Ovary (tissue), 9 donors: ENCODE measurements around the gene ESD. TPM values are rescaled to one million over a fixed set of nuclear protein-coding genes. Genes with fewer than 3 reads are reported as not detected.

ENCODE experiments used
- DNase-seq, 5 donors: peaks; one replicate each; pipeline ENCODE4 v3.0.0-alpha.2; 2019 to 2020
- H3K27ac ChIP-seq, 2 donors: fragments of 200-600 bp; one replicate each; pipeline versions ENCODE4 v1.5.1 to v1.8.0; 2019 to 2022
- H3K27me3 ChIP-seq: fragments of 200-600 bp; one replicate; pipeline ENCODE4 v1.8.0; 2022
- H3K36me3 ChIP-seq: fragments of 200-600 bp; sonication (generic); one replicate; pipeline ENCODE4 v1.5.1; 2019
- H3K4me1 ChIP-seq: one replicate; pipeline ENCODE4 v1.8.1; 2013; ENCODE audit warnings: mild to moderate bottlenecking, moderate library complexity; ENCODE audit not compliant: insufficient read depth
- H3K4me3 ChIP-seq: fragments of 200-600 bp; sonication (generic); one replicate; pipeline ENCODE4 v1.5.1; 2017
- H3K9me3 ChIP-seq, 2 donors: fragments of 200-600 bp in 1 of 2; sonication (generic) in 1 of 2; one replicate each; pipeline versions ENCODE4 v1.5.1 to v1.8.1; 2013 to 2019; ENCODE audit warnings: mild to moderate bottlenecking in 1 of 2, moderate library complexity in 1 of 2
- EP300 ChIP-seq: sonication (generic); formaldehyde crosslinking; IDR thresholded peaks from one replicate; pipeline ENCODE4 v1.6.1; 2017; ENCODE audit warnings: antibody characterized with exemption
- POLR2A ChIP-seq: fragments of 450-650 bp; IDR thresholded peaks from one replicate; pipeline ENCODE4 v1.6.1; 2017; ENCODE audit warnings: antibody characterized with exemption, mild to moderate bottlenecking, moderate library complexity
- WGBS, 3 donors: extraction: QIAGEN DNeasy Blood & Tissue Kit in 1 of 3; methylation state at CpG; one replicate each; pipeline versions ENCODE4 v1.1.5 to v1.1.7; 2013 to 2017; 5-methylcytosine and 5-hydroxymethylcytosine counted together
- intact Hi-C, 4 donors: fragments of 100-400 bp; cut with DNase I; formaldehyde crosslinking; loops; one replicate each; pipeline versions ENCODE4 v1.11.0 to v1.15.1; 2022 to 2023
- polyA plus RNA-seq, 2 donors: library from polyadenylated mRNA; stranded (reverse); fragments of 200-250 nt in 1 of 2; fragments of 350-450 nt in 1 of 2; fragmentation: Illumina TruSeq in 1 of 2; extraction: RNeasy Lipid Tissue Mini Kit (QIAGEN cat#74804) in 1 of 2; gene quantifications; one replicate each; pipeline ENCODE4 v1.2.3, GENCODE V29; 2013 to 2014
- total RNA-seq, 7 donors: library from RNA; depleted of rRNA in 2 of 7; stranded (reverse); fragments of >200 nt in 2 of 7; fragmentation: NEBNext Ultra II Directional in 3 of 7; extraction: Animal tissue kit (Norgen Biotek cat#: 25700) in 3 of 7; gene quantifications; one replicate each; pipeline versions ENCODE4 v1.1.0 to v1.2.4, GENCODE V29; 2016 to 2023
- TF ChIP-seq, protein P1 (sequence below), 3 donors: fragments of 450-650 bp in 2 of 3; fragments of 200-600 bp in 1 of 3; IDR thresholded peaks; one replicate each; pipeline versions ENCODE4 v1.5.1 to v1.8.0; 2016 to 2022; ENCODE audit warnings: antibody characterized with exemption in 3 of 3, mild to moderate bottlenecking in 1 of 3
- donor health status: DM: no; HTN: no; CAD: no; lungs with moderate emphysema.
- donor health status: DM: no; HTN: no; CAD: no.
- donor health status: Bipolar disorder and iron deficiency.
- donor health status: DM: yes; HTN: yes; CAD: no.
- donor health status: DM: no; HTN: no; CAD: no.
- donor health status: DM: yes; HTN: yes; CAD: no.

Gene ESD
- total and polyA plus RNA-seq, 9 donors = 104 to 281 (median 115) TPM

DNA sequence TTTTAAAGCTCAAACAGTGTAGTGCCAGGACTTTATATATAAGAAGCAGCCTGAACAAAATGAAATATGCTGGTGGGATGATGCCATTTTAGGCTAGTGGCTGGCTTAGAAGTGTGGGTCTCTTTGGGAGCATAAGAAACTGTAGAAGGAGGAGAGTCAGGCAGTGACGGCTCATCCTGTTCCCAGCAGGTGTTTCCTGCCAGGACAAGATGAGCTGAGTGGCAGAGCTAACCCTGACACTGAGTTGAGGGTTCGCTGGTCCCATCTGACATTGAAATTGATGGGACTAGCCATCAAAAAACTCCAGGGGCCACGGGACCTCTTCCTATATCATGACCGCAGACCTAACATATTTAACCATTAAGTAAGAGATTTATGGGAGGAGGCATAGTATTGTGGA is 51.3 kb downstream of the ESD start:
- H3K36me3 ChIP-seq = no peaks in the 10 kb centered on the region
- H3K4me3 ChIP-seq = no peak overlapping the region
- intact Hi-C loops = no loop called here
- H3K4me1 ChIP-seq = no peaks in the 10 kb centered on the region
- H3K27me3 ChIP-seq = no peaks in the 10 kb centered on the region
- TF ChIP-seq POLR2A (no peak), EP300 (no peak)
- TF ChIP-seq, protein P1, sequence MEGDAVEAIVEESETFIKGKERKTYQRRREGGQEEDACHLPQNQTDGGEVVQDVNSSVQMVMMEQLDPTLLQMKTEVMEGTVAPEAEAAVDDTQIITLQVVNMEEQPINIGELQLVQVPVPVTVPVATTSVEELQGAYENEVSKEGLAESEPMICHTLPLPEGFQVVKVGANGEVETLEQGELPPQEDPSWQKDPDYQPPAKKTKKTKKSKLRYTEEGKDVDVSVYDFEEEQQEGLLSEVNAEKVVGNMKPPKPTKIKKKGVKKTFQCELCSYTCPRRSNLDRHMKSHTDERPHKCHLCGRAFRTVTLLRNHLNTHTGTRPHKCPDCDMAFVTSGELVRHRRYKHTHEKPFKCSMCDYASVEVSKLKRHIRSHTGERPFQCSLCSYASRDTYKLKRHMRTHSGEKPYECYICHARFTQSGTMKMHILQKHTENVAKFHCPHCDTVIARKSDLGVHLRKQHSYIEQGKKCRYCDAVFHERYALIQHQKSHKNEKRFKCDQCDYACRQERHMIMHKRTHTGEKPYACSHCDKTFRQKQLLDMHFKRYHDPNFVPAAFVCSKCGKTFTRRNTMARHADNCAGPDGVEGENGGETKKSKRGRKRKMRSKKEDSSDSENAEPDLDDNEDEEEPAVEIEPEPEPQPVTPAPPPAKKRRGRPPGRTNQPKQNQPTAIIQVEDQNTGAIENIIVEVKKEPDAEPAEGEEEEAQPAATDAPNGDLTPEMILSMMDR (IDR thresholded peaks at IDR 0.05) = no peak
- no peak for DNase-seq
- no peak overlapping the region for H3K27ac ChIP-seq
- H3K9me3 ChIP-seq = no peaks in the 10 kb centered on the region
- WGBS, 3 donors = 92 to 97% (median 95%) methylated on average over 4 of the region's 4 CpGs

DNA sequence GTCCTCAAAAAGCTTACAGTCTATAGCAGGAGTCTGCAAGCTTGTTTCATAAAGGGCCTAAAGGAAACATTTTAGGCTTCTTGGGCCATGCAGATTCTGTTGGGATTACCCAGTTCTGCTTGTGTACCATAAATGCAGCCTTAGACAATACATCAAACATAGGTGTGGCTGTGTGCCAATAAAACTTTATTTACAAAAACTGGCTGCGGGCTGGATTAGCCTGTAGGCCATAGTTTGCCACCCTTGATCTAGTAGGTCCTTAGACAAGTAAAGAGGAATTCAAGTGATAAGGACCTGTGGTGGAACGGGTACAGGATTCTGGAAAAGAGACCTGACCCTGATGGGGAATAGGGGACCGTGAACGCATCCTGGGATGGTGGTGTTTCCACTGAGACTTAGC is 51.9 kb downstream of the ESD start:
- H3K4me1 ChIP-seq = no peaks in the 10 kb centered on the region
- no peak overlapping the region for H3K27ac ChIP-seq
- intact Hi-C loops = no loop called here
- no peaks in the 10 kb centered on the region for H3K27me3 ChIP-seq
- H3K9me3 ChIP-seq = no peaks in the 10 kb centered on the region
- no peaks in the 10 kb centered on the region for H3K36me3 ChIP-seq
- TF ChIP-seq EP300 = no peak
- no peak for TF ChIP-seq POLR2A
- TF ChIP-seq, protein P1 (IDR thresholded peaks at IDR 0.05) = no peak
- 94 to 99% (median 95%) methylated on average over 4 of the region's 4 CpGs for WGBS, 3 donors
- DNase-seq = no peak
- no peak overlapping the region for H3K4me3 ChIP-seq

DNA sequence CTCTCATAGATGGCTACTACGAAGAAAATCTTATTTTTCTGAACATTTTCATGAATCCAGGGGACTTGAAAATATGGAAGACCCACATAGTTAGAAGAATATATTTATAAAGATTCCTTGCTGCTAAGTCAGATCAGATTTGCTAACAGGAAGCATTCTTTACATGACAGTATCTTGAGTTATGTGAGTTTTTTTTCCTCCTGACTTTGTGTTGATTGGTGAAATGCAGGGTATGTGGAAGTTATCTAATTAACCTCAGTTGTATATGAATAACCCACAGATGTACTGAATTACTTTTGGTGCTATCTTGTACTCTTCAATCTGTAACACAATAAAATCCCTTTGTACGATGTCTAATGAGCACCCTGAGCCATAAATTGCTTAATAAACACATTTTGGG is 53.8 kb downstream of the ESD start:
- H3K9me3 ChIP-seq = no peaks in the 10 kb centered on the region
- 70 to 72% (median 72%) methylated on average over 2 of the region's 2 CpGs for WGBS, 3 donors
- H3K27me3 ChIP-seq = no peaks in the 10 kb centered on the region
- no peaks in the 10 kb centered on the region for H3K36me3 ChIP-seq
- no peak overlapping the region for H3K27ac ChIP-seq
- DNase-seq = no peak
- intact Hi-C loops = no loop called here
- H3K4me1 ChIP-seq = no peaks in the 10 kb centered on the region
- TF ChIP-seq, protein P1 (IDR thresholded peaks at IDR 0.05) = no peak
- TF ChIP-seq POLR2A (no peak), EP300 (no peak)
- H3K4me3 ChIP-seq = no peak overlapping the region

DNA sequence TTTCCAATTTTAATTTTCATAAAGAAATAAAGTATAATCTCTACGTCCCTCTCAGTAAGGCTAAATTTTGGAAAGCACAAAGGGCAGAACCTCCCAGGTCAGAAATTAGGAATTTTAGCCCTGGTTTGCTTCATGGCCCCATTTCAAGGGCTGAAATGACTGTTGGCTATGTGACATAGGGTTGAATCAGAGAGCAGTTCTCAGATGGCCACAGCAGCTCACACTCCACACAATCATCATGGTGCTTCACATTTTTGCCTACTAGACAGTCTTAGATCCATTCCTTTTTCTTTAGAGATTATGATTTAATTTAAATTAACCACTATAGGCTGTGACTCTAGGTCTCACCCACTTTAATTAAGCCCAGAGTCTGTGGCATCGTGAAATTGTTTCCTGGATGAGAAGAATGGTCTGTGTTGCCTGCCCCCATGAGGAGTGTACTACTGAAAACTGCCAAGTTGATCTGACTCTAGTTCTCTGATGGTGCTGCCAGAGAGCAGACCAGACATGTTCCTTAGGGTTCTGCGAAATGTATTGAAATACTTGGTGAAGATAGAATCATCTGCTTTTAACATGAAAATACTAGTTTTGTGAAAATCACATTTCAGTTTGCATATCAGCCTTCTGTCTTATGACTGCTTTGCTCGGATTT is 57.4 kb downstream of the ESD start:
- intact Hi-C loops = no loop called here
- H3K27me3 ChIP-seq = no peaks in the 10 kb centered on the region
- H3K4me3 ChIP-seq = no peak overlapping the region
- DNase-seq = no peak
- no peaks in the 10 kb centered on the region for H3K4me1 ChIP-seq
- 91 to 97% (median 93%) methylated on average over 4 of the region's 4 CpGs for WGBS, 3 donors
- TF ChIP-seq, protein P1 (IDR thresholded peaks at IDR 0.05) = no peak
- TF ChIP-seq EP300 (no peak), POLR2A (no peak)
- no peaks in the 10 kb centered on the region for H3K9me3 ChIP-seq
- no peak overlapping the region for H3K27ac ChIP-seq
- no peaks in the 10 kb centered on the region for H3K36me3 ChIP-seq
